HG03025 (cell line): Measurements from ENCODE around the gene ADD2.

Experiments used
- ATAC-seq: cut with Tn5 transposase; IDR thresholded peaks from one replicate; pipeline ENCODE4 v1.9.1; 2021; ENCODE audit warnings: mild to moderate bottlenecking, moderate library complexity; ENCODE audit not compliant: unreplicated experiment, low FRiP score

ADD2 gene

DNA sequence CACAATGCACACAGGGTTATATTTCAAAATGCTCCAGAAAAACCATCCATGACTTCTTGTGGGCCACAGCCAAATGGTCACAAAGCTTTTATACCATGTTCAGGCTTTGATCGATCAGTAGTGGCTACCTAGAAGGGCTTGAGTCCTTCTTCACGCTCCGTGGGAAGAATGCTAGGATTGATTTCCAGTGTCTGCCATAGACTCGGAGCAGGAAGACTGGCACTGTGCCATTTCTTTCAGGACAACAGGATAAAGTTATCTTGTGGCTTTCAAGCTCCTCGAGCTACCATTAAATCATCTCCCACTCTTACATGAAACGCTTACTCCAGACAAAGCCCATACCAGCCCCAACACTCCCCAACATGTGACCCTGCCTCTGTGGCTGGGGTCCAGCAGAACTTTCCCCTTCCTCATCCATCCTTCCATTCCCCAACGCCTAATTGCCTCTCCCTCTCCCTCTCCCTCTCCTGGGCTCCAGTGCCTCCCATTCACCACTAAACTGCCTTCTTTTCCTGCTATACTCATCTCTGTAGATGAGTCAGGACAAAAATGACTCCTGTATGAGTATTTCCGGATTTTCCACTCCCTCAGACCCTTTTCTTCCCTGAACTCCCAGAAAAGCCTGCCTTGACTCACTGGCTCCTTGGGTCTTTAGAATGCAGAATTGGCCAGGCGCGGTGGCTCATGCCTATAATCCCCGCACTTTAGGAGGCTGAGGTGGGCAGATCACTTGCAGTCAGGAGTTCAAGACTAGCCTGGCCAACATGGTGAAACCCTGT, 40.9 kb downstream of the ADD2 start:
- ATAC-seq: no peak

- no peak for ATAC-seq
Measured at GRCh38 chr2:70725505-70725904, 42.5 kb downstream of the ADD2 start.

DNA sequence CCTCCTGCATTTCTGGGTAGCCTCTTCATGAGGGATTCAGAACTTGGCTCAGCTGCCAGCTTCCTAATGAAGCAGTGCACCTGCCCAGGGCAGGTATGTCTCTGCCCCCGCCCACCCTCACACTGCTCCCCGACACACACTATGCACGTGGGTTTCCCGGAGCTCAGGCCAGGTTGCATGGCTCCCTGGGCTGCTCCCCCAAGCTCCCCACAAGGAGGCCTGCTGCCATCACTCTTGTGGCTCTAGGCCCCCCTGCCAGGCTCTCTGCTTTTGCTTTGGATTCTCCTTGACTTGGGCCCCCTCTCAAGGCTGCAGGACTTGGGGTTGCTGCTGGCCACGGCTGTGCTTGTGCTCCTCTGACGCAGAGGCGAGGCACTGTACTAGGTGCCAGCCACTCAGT, 43.6 kb downstream of the ADD2 start:
- no peak for ATAC-seq

DNA sequence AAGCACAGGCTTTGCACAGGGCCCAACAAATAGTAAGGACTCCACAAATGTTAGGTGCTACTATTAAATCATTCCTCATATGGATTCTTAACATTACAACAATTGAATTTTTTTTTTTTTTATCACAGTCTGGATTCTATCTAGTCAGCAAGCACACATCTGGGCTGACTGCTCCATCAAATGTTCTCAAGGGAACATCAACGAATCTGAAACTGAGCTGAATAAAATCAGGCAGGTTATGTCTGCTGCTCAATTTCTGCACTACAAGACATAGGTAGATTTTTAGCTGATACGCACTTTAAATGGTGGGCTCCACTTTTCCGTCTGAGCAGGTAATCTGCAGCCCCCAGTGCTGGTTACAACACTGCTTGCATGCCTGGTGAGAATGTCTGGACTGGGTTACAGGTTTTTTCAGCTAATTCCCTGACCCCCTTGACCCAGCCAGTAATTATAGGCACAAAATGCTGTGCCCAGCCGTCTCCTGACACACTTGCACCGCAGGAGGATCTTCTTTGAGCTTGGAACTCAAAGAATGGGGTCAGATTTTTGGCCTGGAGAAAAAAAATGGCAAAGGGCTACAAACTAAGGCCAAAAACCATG, 44.6 kb downstream of the ADD2 start:
- ATAC-seq: no peak

DNA sequence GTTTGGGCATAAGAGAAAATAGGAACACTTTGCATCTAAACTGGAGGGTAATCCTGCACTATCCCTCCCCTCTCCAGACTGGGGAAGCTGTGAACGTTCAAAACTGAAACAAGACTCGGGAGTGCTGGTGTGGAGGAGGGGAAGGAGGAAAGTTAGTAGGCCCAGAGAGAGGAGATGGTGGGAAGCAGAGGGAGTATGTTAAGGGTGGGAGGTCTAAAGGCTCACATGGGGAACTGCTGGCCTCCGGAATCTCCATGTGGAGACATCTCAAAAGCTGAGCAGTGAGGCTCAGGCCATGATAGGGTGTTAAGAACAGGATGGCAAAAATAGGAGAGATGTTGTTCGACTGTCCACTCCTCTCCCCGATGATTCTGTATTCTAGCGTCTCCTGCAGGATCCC, 47.9 kb downstream of the ADD2 start:
- no peak for ATAC-seq

DNA sequence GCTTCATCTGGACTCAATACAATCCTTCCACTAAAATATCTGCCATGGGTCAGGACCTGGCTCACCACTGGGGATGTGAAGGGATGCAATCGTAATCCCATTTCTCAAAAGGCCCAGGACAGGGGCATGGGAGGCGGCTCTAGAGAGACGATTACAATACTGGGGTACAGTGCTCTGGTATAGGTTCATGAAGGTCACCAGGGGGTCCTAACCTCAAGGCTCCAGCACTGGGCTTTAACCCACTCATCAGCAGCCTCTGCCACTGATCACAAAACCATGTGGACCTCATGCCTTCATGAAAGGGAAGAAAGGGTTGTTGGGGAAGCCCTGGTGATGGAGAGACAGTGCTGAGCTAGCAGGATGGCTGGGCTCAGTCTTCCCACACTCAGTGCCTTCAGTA, 48.8 kb downstream of the ADD2 start:
- no peak for ATAC-seq

- ATAC-seq: no peak
Measured at GRCh38 chr2:70718736-70719135, 49.3 kb downstream of the ADD2 start.

DNA sequence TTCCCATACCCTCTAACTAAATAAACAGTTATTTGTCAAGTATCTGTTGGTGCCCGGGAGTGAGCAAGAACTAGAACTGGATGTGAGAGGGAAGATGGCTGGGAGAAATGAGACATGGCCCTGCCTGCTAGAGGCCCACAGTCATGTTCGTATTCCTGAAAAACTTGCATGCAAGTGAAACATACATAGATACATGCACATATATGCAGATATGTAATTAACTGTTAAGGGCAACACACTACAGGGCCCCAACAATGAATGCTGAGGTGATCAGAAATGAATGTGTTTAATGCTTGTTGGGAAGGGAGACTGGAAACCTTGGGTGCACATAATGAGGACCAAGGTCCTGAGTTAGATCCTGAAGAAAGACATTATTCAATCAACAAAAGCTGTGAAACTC, 49.8 kb downstream of the ADD2 start:
- ATAC-seq: no peak

DNA sequence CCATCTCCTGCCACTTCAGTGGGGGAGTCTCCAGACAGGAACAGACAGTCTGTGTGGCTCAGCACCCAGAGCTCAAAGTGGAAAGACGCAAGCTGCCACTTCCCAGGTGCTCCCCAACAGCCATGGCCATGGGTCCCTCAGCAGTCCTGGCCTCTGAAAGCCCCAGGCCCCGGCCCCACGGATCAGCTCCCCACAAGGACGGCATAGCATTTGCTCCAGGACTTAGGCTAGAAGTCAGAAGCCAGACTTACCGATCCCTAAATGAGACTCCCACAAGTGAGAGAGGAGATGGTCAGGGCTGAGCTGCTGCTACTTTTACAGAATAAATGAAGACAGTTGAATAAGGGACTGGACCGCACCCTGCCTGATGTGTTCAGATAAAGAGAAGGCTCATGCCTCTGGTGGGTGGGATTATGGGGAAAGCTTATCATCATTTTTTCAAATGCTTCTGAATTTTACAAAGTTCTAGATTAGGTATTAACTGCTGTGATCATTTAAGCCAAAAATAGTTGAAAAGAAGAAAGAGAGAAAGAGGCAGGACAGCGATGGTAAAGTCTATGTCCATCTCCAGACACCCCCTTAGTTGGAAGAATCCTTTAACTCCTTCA, 50.5 kb downstream of the ADD2 start:
- no peak for ATAC-seq

- no peak for ATAC-seq
Measured at GRCh38 chr2:70716951-70717350, 51.0 kb downstream of the ADD2 start.

DNA sequence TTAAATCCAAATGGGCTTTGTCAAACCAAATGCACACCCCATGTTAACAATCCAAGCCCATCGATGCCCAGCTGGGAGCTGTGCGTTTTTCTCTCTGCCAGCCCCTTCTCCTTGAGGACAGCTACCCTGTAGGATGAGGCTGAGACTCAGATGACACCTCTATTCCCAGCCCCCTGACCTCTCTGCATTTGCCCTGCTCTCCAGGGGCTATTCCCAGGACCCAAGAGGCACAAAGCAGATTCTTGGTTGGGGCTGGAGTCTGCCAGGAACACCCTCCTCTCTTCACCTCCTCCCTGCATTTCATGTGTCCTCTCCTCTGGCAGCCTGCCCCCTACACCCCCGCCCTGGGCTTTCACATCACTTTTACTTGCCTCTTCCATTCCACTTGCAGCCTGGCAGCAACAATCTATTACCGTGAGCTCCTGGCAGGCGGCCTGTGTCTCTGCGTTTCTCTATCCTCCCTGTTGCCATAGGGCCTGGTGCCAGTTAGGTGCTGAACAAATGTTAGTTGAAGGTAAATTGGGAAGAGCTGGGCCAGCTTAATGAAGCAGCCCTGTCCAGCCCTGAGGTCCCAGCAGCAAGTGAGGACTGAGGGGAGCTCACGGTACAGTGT, 51.8 kb downstream of the ADD2 start:
- no peak for ATAC-seq

- no peak for ATAC-seq
Measured at GRCh38 chr2:70715071-70715985, 52.7 kb downstream of the ADD2 start.

DNA sequence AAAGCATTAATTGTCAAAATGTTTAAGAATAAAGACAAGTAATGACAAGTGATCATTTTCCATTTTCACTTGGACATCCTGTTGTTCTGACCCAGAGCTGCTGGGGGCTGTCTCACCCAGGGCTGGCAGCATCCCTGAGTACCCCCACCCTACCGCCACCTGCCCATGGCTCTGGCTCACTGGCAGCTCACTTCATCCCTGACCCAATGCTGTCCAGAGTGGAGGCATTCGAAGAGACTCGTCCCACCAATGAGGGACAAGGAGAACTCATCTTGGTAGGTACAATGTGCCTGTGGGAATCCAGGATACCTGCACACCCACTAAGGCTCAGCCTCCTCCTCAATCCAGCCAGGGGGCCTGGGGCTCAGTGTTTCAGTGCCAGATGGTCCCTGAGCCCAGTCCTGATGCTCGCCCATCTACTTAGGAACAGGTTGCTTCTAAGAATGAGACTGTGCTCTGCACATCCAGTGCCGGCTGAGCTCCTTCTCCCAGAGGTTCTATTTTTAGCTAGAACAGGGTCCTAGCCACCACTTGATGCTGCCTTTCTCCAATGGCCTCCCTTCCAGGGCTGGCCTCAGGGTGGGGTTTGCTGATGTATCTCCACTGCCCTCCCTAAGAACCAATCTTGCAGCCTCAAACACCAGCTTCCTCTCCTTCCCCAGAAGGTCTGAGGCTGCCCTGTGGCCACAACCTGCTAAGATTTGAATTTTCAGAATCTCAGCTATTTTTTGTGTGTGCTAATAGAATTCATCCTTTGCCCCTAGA, 53.7 kb downstream of the ADD2 start:
- ATAC-seq: no peak

DNA sequence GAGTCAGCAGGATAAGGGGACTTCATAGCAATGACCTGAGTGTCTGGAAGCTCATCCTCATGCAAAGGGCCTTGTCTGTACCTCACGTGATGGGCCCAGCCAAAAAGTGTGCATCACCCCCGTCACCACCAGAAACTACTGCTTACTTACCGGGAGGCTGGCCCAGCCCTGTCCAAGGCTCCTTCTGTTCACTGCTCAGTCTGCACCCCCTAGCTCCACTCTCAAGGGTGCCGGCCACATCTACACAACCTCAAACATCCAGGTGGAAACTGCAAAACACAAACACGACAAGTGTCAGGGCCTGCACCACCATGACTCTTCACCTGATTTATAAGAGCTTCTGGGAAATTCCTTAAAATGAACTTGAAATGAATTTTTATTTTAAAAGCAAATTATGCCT, 55.1 kb downstream of the ADD2 start:
- ATAC-seq: no peak

DNA sequence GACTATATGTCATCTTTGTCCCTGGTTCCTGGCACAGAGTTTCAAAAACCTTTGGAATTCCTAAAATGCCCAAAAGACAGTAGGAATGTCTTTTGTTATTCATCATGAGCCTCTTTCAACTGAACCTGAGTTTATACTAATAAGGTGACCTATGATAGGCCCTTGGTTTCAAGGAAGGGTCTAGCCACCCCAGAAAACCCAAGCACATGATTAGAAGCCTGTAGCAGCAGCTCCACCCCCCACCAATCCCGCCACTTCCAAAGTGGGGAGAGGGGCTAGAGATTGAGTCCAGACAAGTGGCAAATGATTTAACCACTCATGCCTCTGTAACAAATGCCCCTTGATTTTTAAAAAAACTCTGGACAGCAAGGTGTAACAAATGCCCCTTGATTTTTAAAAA, 56.8 kb downstream of the ADD2 start:
- ATAC-seq: no peak

DNA sequence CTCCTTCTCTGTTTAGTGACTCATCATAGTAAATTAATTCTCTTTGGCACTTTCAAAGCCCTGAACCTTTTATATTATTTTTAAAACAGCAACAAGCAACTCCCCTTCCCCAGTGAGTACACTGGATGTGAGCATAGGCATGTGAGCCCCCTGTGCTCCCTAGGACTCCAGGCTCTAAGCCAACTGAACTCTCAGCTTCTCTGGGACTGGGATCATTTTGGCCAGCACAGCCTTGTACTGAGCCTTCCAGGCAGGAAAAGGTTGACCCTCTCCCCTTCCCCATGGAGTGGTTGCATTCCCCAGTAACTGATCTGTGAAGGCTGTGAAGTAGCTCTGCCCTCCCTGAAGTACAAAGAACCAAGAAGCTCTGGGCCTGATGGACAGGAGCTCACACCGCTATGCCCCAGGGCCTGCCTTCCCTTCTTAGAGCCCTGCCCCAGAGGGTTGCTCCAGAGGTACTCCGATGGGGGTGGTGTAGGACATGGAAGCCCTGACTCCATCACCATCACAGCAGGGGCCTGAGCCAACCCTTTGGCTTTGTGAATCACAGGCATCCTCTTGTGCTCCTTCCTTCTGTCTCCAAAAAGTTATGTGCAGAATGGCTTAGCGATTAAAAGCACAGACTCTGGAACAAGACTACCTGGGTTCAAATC, 57.8 kb downstream of the ADD2 start:
- no peak for ATAC-seq

DNA sequence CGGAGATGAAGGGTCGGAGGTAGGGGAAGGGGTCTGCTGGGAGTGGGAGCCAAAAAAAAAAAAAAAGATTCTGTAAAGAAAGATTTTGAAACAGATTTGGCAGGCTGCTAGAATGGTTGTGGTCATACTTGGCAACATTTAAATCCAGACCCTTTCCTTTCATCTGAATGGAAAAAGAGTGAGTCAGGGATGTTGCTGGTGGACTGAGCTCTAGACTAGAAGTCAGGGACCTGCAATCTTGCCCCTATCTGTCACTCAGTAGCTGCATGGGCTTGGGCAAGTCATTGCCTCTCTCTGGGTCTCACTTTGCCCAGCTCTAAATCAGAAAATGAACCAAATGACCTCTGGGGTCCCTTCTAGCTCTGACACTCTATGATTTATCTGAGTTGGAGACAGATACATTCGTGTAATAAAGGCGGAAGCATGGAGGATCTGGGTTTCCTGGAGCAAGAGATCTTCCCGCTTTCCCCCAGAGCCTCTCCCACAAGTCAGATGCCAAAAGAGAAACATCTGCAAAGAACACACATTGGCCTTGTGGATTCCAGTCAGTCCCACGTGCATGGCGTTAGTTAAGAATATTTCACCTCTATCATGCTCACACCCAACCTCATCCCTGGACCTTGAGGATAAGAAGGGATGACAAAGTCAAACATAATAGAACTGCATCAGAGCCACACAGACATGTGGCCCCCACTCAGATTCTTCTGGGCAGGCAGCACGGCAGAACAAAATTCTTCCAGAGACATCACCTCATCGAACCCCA, 58.5 kb downstream of the ADD2 start:
- no peak for ATAC-seq

GRCh38 chr2:70708376-70709199, 59.4 kb downstream of the ADD2 start:
- no peak for ATAC-seq
